GM12865 (cell line): Measurements from ENCODE around the gene SMARCAL1.

Experiments
- DNase-seq: peaks from one replicate; pipeline ENCODE4 v3.0.0; 2010; ENCODE audit warnings: low read depth
- H3K4me3 ChIP-seq: 2 replicates; pipeline ENCODE4 v1.5.1; 2011; ENCODE audit warnings: mild to moderate bottlenecking, low read depth, low read length, control low read depth
- CTCF ChIP-seq: IDR thresholded peaks from 2 replicates; pipeline ENCODE4 v1.5.1; 2011; ENCODE audit warnings: low read length, control low read depth, low read depth, inconsistent platforms; ENCODE audit not compliant: insufficient read depth; ENCODE audit errors: missing control alignments

SMARCAL1 gene

GRCh38 chr2:216436383-216436782, 24.1 kb downstream of the SMARCAL1 start:
- no peak for TF ChIP-seq CTCF
- no peak overlapping the region for H3K4me3 ChIP-seq
- no peak for DNase-seq

GRCh38 chr2:216441308-216442010, 29.2 kb downstream of the SMARCAL1 start:
- no peak overlapping the region for H3K4me3 ChIP-seq
- TF ChIP-seq CTCF: no peak
- DNase-seq: no peak

- no peak for DNase-seq
- no peak for TF ChIP-seq CTCF
- no peak overlapping the region for H3K4me3 ChIP-seq
Measured at GRCh38 chr2:216445501-216445900, 33.2 kb downstream of the SMARCAL1 start.

- no peak for TF ChIP-seq CTCF
- no peak for DNase-seq
- H3K4me3 ChIP-seq: no peak overlapping the region
Measured at GRCh38 chr2:216446343-216446742, 34.1 kb downstream of the SMARCAL1 start.

GRCh38 chr2:216447293-216447692, 35.0 kb downstream of the SMARCAL1 start:
- no peak for TF ChIP-seq CTCF
- no peak for DNase-seq

GRCh38 chr2:216448829-216449228, 36.5 kb downstream of the SMARCAL1 start:
- no peak overlapping the region for H3K4me3 ChIP-seq
- no peak for TF ChIP-seq CTCF
- DNase-seq: no peak

More at GRCh38 chr2:216447293-216447692, 35.0 kb downstream of the SMARCAL1 start:
- no peak overlapping the region for H3K4me3 ChIP-seq

GRCh38 chr2:216450346-216450745, 38.1 kb downstream of the SMARCAL1 start:
- DNase-seq: no peak
- no peak for TF ChIP-seq CTCF
- no peak overlapping the region for H3K4me3 ChIP-seq
